ENCODE measurements around the gene NCK2.

- TF ChIP-seq CTCF (IDR thresholded peaks at IDR 0.05; ENCODE audit: insufficient read depth, low read length, poor library complexity, severe bottlenecking) (no peak), EZH2phosphoT487 (conservative IDR thresholded peaks at IDR 0.05; ENCODE audit: low read length) (no peak)
Measured at GRCh38 chr2:105932582-105932981, 187.9 kb downstream of the NCK2 start.
